NCI-H345 (cell line): Measurements from ENCODE around the gene ICA1L.
"Not testable (repeated sequence)": the region's sequence is repeated elsewhere in the genome, so short reads cannot be mapped to it uniquely, and the experiment has no call there.

Experiments used
- DNase-seq: peaks from one replicate; lab custom pipeline; 2025; lab: John Stamatoyannopoulos, UW

The ICA1L gene

DNA sequence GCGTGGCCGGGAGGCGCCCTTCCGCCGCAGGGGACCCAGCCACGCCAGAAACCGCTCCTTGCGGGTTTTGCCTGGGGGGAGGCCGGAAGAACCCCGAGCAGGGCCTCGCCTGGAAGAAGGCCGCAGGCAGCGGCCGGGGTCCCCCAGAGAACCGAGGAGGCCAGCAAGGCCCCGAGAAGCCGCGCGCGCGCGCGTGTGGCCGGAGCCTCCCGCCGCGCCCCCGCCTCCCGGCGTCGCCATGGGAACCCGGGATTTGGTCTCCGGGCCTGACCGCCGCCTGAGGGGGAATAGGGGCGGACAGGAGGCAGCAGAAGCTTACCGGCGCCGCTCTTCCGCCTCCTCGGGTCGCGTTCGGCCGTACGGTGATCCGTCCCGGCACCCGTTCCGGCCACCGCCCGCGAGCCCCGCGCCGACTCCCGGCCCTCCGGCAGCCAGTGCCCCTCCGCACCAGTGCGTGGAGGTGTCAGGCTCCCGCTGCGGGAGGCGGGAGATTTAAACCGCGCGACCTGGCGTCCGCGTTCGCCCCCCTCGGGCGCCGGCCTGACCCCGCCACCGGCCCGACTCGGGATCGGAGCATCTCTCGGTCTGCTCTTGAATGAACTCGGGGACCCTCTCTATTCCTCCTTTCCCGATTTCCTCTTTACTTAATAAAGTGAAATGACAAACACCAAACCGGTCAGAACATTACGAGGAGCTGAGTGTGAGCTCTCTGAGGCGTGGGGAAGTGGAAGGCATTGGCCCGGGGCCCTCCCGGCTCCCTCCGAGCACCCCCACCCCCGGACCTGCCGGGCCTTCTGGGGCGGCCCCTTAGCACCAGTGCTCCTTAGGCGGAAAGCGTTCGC lies at the start of gene ICA1L:
Gene ICA1L (minus strand): TSS at position 467 of the 842 bp plus-strand sequence. CDS start 42,757 bp downstream, outside the sequence.
- DNase-seq: peak; percentile 76

- DNase-seq: no peak
Observed at GRCh38 chr2:202918860-202919259, 47.3 kb upstream of the ICA1L start.

- not testable (repeated sequence) for DNase-seq
Observed at GRCh38 chr2:202912342-202913201, 41.0 kb upstream of the ICA1L start.

GRCh38 chr2:202911512-202912341 lies 40.2 kb upstream of the ICA1L start, which contains the start of the genes CARF and WDR12:
CARF (plus strand) TSS chr2:202912275; CDS start chr2:202941903, 29,628 bp downstream.
WDR12 (minus strand) TSS chr2:202911673; CDS start chr2:202911476, 197 bp downstream.
- DNase-seq: peak; percentile 94

DNA sequence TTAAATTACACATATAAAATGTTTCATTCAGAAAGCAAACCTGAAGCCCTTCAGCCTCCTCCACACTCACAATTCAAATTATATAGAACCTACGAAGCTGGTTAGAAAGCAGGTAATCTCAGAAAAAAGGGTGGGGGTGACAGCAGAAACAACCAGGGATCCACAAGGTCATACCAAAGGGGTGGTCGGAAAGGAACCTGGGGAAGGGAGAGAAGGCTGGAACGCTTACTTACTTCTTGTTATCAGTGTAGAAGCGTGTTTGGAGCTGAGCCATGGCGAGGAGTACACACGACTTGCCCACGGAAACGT lies 39.6 kb upstream of the ICA1L start:
- no peak for DNase-seq

GRCh38 chr2:202910698-202911097 lies 39.1 kb upstream of the ICA1L start:
- no peak for DNase-seq

DNA sequence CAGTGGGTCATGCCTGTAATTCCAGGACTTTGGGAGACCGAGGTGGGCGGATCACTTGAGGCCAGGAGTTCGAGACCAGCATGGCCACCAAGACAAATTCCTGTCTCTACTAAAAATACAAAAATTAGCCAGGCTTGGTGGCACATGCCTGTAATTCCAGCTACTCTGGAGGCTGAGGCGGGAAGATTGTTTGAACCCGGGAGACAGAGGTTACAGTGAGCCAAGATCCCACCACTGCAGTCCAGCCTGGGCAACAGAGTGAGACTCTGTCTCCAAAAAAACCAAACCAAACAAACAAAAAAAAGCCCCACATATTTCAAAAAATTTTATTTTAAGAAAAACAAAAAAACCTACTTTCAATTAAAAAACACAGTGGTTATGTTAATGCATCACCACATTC lies 38.7 kb upstream of the ICA1L start:
- DNase-seq: not testable (repeated sequence)

GRCh38 chr2:202909394-202910192 lies 38.0 kb upstream of the ICA1L start:
- DNase-seq: no peak

GRCh38 chr2:202908186-202908585 lies 36.6 kb upstream of the ICA1L start:
- DNase-seq: no peak

DNA sequence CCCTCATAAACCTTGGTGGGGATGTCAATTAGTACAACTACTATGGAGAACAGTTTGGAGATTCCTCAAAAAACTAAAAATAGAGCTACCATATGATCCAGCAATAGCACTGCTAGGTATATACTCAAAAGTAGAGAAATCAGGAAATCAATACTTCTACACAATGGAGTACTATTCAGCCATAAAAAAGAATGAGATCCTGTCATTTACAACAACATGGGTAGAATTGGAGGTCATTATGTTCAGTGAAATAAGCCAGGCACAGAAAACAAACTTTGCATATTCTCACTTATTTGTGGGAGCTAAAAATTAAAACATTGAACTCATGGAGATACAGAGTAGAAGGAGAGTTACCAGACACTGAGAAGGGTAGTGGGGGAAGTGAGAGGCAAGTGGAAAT lies 33.9 kb upstream of the ICA1L start:
- DNase-seq: not testable (repeated sequence)

GRCh38 chr2:202885190-202885589 lies 13.6 kb upstream of the ICA1L start:
- no peak for DNase-seq

DNA sequence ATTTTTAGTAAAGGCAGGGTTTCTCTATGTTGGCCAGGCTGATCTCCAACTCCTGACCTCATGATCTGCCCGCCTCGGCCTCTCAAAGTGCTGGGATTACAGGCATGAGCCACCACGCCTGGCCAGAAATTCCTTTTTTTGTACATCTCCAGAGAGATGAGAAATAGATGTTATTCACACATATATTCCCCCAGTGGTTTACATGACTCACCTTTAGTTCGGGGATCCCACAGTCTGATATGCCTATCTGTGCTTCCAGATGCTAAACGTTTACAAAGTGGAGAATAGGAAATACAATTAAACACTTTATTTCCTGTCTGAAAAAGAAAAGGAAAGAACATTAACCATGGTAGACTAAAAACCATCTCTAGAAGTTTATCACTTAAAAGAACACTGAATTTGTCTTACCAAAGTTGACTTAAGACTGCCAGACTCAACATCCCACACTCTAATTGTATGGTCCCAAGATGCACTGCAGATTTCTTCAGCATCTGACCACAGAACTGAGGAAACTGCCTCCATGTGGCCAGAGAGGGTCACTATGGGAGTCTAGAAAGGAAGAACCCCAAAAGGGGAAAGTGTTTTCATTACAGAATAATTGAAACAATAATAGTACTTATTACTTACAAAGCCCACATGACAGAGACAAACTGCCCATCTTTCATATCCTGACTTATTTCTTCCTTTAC lies 12.6 kb upstream of the ICA1L start:
- no peak for DNase-seq

GRCh38 chr2:202881570-202881969 lies 10.0 kb upstream of the ICA1L start:
- no peak for DNase-seq

GRCh38 chr2:202877699-202878098 lies 6.1 kb upstream of the ICA1L start:
- no peak for DNase-seq

GRCh38 chr2:202870431-202871299 lies 901 bp downstream of the ICA1L start:
- peak; percentile 90 for DNase-seq

DNA sequence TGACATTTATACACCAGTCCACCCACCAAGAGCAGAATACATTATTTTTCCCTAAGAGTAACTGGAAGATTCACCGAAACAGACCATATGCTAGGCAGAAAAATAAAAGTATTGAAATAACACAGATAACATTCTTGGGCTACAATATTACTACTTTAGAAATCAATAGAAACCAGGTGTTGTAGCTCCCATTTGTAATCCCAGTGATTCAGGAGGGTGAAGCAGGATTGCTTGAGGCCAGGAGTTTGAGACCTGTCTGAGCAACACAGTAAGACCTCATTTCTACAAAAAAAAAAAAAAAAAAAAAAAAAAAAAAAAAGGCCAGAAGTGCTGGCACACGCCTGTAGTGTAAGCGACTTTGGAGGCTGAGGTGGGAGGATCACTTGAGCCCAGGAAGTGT lies 9.6 kb downstream of the ICA1L start:
- no peak for DNase-seq

DNA sequence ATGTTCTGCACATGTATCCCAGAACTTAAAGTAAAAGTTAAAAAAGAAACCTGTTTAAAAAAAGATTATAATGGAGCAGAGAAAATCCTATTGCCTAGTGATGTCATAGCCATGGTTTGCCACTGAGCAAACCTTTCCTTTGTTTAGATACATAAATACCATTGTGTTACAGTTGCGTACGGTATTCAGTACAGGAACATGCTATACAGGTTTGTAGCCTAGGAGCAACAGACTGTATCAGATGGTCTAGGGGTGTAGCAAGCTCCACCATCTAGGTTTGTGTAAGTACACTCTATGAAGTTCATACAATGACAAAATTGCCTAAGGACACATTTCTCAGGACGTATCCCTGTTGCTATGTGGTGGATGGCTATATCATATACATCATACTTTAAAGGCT lies 13.0 kb downstream of the ICA1L start:
- DNase-seq: no peak

DNA sequence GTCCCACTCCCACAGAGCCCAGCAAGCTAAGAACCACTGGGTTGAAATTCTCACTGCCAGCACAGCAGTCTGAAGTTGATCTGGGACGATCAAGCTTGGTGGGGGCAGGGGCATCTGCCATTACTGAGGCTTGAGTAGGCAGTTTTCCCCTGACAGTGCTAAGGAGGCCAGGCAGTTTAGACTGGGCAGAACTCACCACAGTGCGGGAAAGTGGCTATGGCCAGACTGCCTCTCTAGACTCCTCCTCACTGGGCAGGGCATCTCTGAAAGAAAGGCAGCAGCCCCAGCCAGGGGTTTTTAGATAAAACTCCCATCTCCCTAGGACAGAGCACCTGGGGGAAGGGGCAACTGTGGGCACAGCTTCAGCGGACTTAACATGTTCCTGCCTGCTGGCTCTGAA lies 22.2 kb downstream of the ICA1L start:
- not testable (repeated sequence) for DNase-seq

GRCh38 chr2:202848813-202849212 lies 22.8 kb downstream of the ICA1L start:
- no peak for DNase-seq
